BJ (cell line): ENCODE results near the gene FARP1. TPM values are rescaled to one million over a fixed set of nuclear protein-coding genes. Genes with fewer than 3 reads are reported as not detected.

Experiments
- CTCF ChIA-PET: fragments of 350-600 bp; formaldehyde crosslinking; extraction: SDS; loops from one replicate; lab custom pipeline; 2021; ENCODE audit warnings: antibody characterized with exemption, inconsistent platforms; lab: Yijun Ruan, JAX
- POLR2A ChIA-PET: fragments of 300-600 bp; sonication (Branson Sonifier 250); formaldehyde crosslinking; extraction: SDS; loops from one replicate; lab custom pipeline; 2021; ENCODE audit warnings: antibody characterized with exemption; lab: Charles Lee
- DNase-seq: peaks from one replicate; pipeline ENCODE4 v3.0.0-alpha.2; 2011; ENCODE audit warnings: low read depth
- H3K27me3 ChIP-seq: 2 replicates; pipeline ENCODE4 v1.6.0; 2011; ENCODE audit warnings: low read length; ENCODE audit not compliant: control insufficient read depth, insufficient read depth
- H3K36me3 ChIP-seq: 2 replicates; pipeline ENCODE4 v1.5.1; 2011; ENCODE audit warnings: low read length; ENCODE audit not compliant: control insufficient read depth, insufficient read depth
- H3K4me3 ChIP-seq: 2 replicates; pipeline ENCODE4 v1.5.1; 2011; ENCODE audit warnings: low read depth, mild to moderate bottlenecking, control low read depth, low read length
- CTCF ChIP-seq: IDR thresholded peaks from 2 replicates; pipeline ENCODE4 v1.5.1; 2011; ENCODE audit warnings: low read depth, mild to moderate bottlenecking, control low read depth, inconsistent platforms, low read length, moderate library complexity; ENCODE audit not compliant: insufficient read depth
- polyA plus RNA-seq: library from polyadenylated mRNA; depleted of rRNA; stranded (reverse); fragments of >200 nt; gene quantifications from 2 replicates; pipeline ENCODE4 v1.2.3, GENCODE V29; 2011

FARP1 gene
- polyA plus RNA-seq, 1 experiment = 64.0 TPM

GRCh38 chr13:98467263-98467985 is 324.5 kb downstream of the FARP1 start:
- CTCF ChIA-PET = interaction anchor here (0.6 to 5.1 kb wide), 15 partner anchors 8 to 619 kb away, joined by 3 to 33 read pairs (median 3); no protein-coding TSS in a partner anchor

GRCh38 chr13:98468361-98468760 is 325.5 kb downstream of the FARP1 start:
- no peak for TF ChIP-seq CTCF
- Histone ChIP-seq H3K4me3 (no peak overlapping the region), H3K27me3 (no peaks in the 10 kb centered on the region), H3K36me3 (peaks cover 23% of the 10 kb centered on the region)
- no peak for DNase-seq
- CTCF ChIA-PET = interaction anchor here (1.0 to 5.1 kb wide), 6 partner anchors 12 to 185 kb away, joined by 3 to 33 read pairs (median 6); no protein-coding TSS in a partner anchor
- POLR2A ChIA-PET = no interaction called here

More at GRCh38 chr13:98467263-98467985, 324.5 kb downstream of the FARP1 start:
- no peak for TF ChIP-seq CTCF
- H3K27me3 ChIP-seq = no peaks in the 10 kb centered on the region
- H3K36me3 ChIP-seq = peaks cover 24% of the 10 kb centered on the region
- H3K4me3 ChIP-seq = no peak overlapping the region
- DNase-seq = no peak
- POLR2A ChIA-PET = interaction anchor here (0.6 kb wide), 1 partner anchor 13 kb away, joined by 3 read pairs; no protein-coding TSS in a partner anchor

DNA sequence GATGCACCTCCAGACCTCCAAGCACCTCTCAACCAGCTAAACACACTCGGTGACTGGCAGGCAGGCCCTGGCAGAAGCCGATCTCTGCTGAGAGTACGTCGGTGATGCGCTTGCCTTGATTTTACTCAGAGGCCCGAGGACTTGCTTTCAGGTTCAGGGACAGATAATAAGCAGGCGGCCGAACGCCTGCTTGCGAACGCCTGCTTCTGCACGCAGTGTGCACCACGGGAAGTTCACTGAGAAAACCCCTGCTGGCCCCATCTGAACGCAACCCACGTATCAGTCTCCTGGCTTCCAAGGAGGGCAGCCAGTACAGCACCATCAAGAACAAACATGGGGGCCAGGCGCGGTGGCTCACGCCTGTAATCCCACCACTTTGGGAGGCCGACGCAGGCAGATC is 326.0 kb downstream of the FARP1 start:
- peaks cover 22% of the 10 kb centered on the region for H3K36me3 ChIP-seq
- H3K27me3 ChIP-seq = no peaks in the 10 kb centered on the region
- DNase-seq = no peak
- no peak overlapping the region for H3K4me3 ChIP-seq
- TF ChIP-seq CTCF = no peak
- ChIA-PET CTCF (interaction anchor here (1.0 to 5.1 kb wide), 5 partner anchors 13 to 184 kb away, joined by 3 to 33 read pairs (median 5); no protein-coding TSS in a partner anchor), POLR2A (no interaction called here)

GRCh38 chr13:98470920-98471319 is 328.0 kb downstream of the FARP1 start:
- no peak for DNase-seq
- POLR2A ChIA-PET = interaction anchor here (0.6 kb wide), 1 partner anchor 74 kb away, joined by 11 read pairs; no protein-coding TSS in a partner anchor
- H3K4me3 ChIP-seq = no peak overlapping the region

More at GRCh38 chr13:98470920-98471319, 328.0 kb downstream of the FARP1 start:
- no peak for TF ChIP-seq CTCF
- Histone ChIP-seq H3K27me3 (no peaks in the 10 kb centered on the region), H3K36me3 (peaks cover 20% of the 10 kb centered on the region)
- CTCF ChIA-PET = interaction anchor here (1.3 to 2.2 kb wide), 2 partner anchors 26 to 183 kb away, joined by 6 read pairs; no protein-coding TSS in a partner anchor
